Measurements from ENCODE around the gene CCDC33.

DNA sequence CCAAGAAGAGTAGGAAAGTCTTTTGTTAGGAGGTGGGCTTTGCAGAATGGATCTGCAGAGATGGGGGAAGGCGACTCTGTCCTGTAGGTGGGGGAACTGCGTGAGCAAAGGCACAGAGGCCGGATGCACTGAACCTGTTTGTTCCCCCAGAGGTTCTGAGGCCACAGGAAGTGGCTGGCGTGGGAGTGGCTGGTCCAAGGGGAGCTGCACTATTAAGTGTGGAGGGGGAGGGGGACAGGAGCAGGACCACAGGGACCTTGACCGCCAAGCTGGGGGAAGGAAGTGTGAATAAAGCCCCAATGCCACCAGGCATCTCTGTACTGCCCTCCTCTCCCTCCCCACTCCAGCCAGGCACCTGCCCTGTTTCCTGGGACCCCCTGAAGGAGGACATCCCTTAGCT, 79.5 kb downstream of the CCDC33 start:
- TF ChIP-seq CTCF (IDR thresholded peaks at IDR 0.05; ENCODE audit: extremely low read depth in 1 of 2, insufficient read depth in 1 of 2, low read depth in 1 of 2, low read length in 2 of 2) (no peak), POLR2AphosphoS5 (IDR thresholded peaks at IDR 0.05; ENCODE audit: insufficient read depth, low read depth, low read length) (no peak), POLR2A (IDR thresholded peaks at IDR 0.05; ENCODE audit: low read depth, low read length) (no peak), MYC (IDR thresholded peaks at IDR 0.05; ENCODE audit: low read depth, low read length) (no peak)

All from endothelial cell of umbilical vein (primary cell).